H1 (cell line): ENCODE data around the gene TP63. TPM values are rescaled to one million over a fixed set of nuclear protein-coding genes. Genes with fewer than 3 reads are reported as not detected.

ENCODE experiments used
- CTCF ChIA-PET: fragments of 300-600 bp; sonication (Branson Sonifier 250); formaldehyde crosslinking; loops from one replicate; lab custom pipeline; 2021; ENCODE audit not compliant: partially characterized antibody; lab: Charles Lee
- POLR2A ChIA-PET: fragments of 300-600 bp; sonication (Branson Sonifier 250); formaldehyde crosslinking; loops from one replicate; lab custom pipeline; 2021; ENCODE audit warnings: inconsistent platforms; ENCODE audit not compliant: partially characterized antibody; lab: Charles Lee
- DNase-seq, 2 experiments: peaks; one replicate each; pipeline versions ENCODE4 v3.0.0 to v3.0.0-alpha.2; 2010 to 2022; ENCODE audit warnings: low spot score in 2 of 2, low read depth in 1 of 2, mixed read lengths in 1 of 2
- FAIRE-seq: peaks from 2 replicates; lab custom pipeline; 2011; peaks lifted over from hg19 to GRCh38; lab: Jason Lieb, UNC
- H2AFZ ChIP-seq: 2 replicates; pipeline ENCODE4 v1.8.1; 2012; ENCODE audit warnings: low read length, inconsistent platforms
- H2AK5ac ChIP-seq: 2 replicates; pipeline ENCODE4 v1.6.1; 2013; ENCODE audit warnings: low read depth, low read length
- H2BK120ac ChIP-seq: replicated peaks from 2 replicates; pipeline ENCODE3; 2013; ENCODE audit warnings: low read depth, low read length, inconsistent platforms
- H2BK12ac ChIP-seq: 2 replicates; pipeline ENCODE4 v1.6.1; 2013; ENCODE audit warnings: low read depth, low read length
- H2BK15ac ChIP-seq: 2 replicates; pipeline ENCODE4 v1.6.1; 2013; ENCODE audit warnings: low read length
- H2BK20ac ChIP-seq: 2 replicates; pipeline ENCODE4 v1.6.1; 2013; ENCODE audit warnings: low read length
- H2BK5ac ChIP-seq: 2 replicates; pipeline ENCODE4 v1.6.1; 2013; ENCODE audit warnings: low read depth, low read length
- H3K14ac ChIP-seq: 2 replicates; pipeline ENCODE4 v1.6.1; 2013; ENCODE audit warnings: inconsistent platforms; ENCODE audit not compliant: insufficient read length
- H3K18ac ChIP-seq: 2 replicates; pipeline ENCODE4 v1.6.1; 2013; ENCODE audit warnings: low read length; ENCODE audit errors: extremely low read depth
- H3K23ac ChIP-seq: 2 replicates; pipeline ENCODE4 v1.6.1; 2013; ENCODE audit warnings: inconsistent platforms; ENCODE audit not compliant: insufficient read length
- H3K23me2 ChIP-seq: 2 replicates; pipeline ENCODE4 v1.6.1; 2013; ENCODE audit warnings: low read depth, low read length
- H3K27ac ChIP-seq: 2 replicates; pipeline ENCODE4 v1.6.1; 2011; ENCODE audit warnings: low read depth, low read length, inconsistent platforms
- H3K27me3 ChIP-seq, 4 experiments: replicated peaks in 1 of 4; 1 replicate in 1 of 4; 2 replicates in 3 of 4; pipeline versions ENCODE4 v1.6.1 to v1.8.1; 2011 to 2013; ENCODE audit warnings: low read length in 3 of 4, mild to moderate bottlenecking in 3 of 4, inconsistent platforms in 2 of 4, mixed read lengths in 2 of 4, moderate library complexity in 1 of 4; ENCODE audit not compliant: control insufficient read depth in 3 of 4, insufficient read depth in 3 of 4; ENCODE audit errors: extremely low read depth in 1 of 4
- H3K36me3 ChIP-seq, 4 experiments: 2 replicates each; pipeline versions ENCODE4 v1.6.1 to v1.8.1; 2011 to 2013; ENCODE audit warnings: mild to moderate bottlenecking in 4 of 4, low read length in 3 of 4, moderate library complexity in 2 of 4, control low read depth in 1 of 4, inconsistent platforms in 1 of 4; ENCODE audit not compliant: insufficient read depth in 4 of 4, control insufficient read depth in 2 of 4
- H3K4ac ChIP-seq: replicated peaks from 2 replicates; pipeline ENCODE3; 2013; ENCODE audit warnings: low read length, low read depth, mixed read lengths, inconsistent platforms; ENCODE audit not compliant: insufficient read length
- H3K4me1 ChIP-seq, 4 experiments: replicated peaks in 1 of 4; 1 replicate in 1 of 4; 2 replicates in 3 of 4; pipeline versions ENCODE4 v1.6.1 to v1.8.1; 2011 to 2013; ENCODE audit warnings: low read length in 3 of 4, inconsistent platforms in 2 of 4, mixed read lengths in 1 of 4; ENCODE audit not compliant: insufficient read depth in 4 of 4, control insufficient read depth in 3 of 4
- H3K4me2 ChIP-seq, 2 experiments: 2 replicates each; pipeline versions ENCODE4 v1.6.1 to v1.8.1; 2011 to 2013; ENCODE audit warnings: low read depth in 2 of 2, low read length in 2 of 2, control low read depth in 1 of 2, inconsistent platforms in 1 of 2, mild to moderate bottlenecking in 1 of 2; ENCODE audit not compliant: insufficient read depth in 1 of 2
- H3K4me3 ChIP-seq, 4 experiments: fragments of 200-600, 300-600 bp in 1 of 4; sonication (generic), shearing (Covaris generic), sonication (Bioruptor Twin) in 1 of 4; 2 replicates each; pipeline versions ENCODE4 v1.5.1 to v1.8.1; 2011 to 2016; ENCODE audit warnings: low read length in 4 of 4, low read depth in 3 of 4, control low read depth in 2 of 4, inconsistent platforms in 2 of 4, mild to moderate bottlenecking in 2 of 4, mixed read lengths in 1 of 4, moderate library complexity in 1 of 4; ENCODE audit not compliant: insufficient read depth in 2 of 4; ENCODE audit errors: extremely low read depth in 1 of 4
- H3K56ac ChIP-seq: replicated peaks from 2 replicates; pipeline ENCODE3; 2013; ENCODE audit warnings: low read depth, mild to moderate bottlenecking, mixed read lengths, low read length, inconsistent platforms; ENCODE audit not compliant: insufficient read length
- H3K79me1 ChIP-seq: 2 replicates; pipeline ENCODE4 v1.6.1; 2013; ENCODE audit warnings: low read depth, low read length, control low read depth
- H3K79me2 ChIP-seq, 2 experiments: 2 replicates each; pipeline versions ENCODE4 v1.6.1 to v1.8.1; 2012 to 2013; ENCODE audit warnings: low read length in 2 of 2, mild to moderate bottlenecking in 2 of 2, inconsistent platforms in 1 of 2; ENCODE audit not compliant: insufficient read depth in 2 of 2, control insufficient read depth in 1 of 2
- H3K9ac ChIP-seq, 4 experiments: replicated peaks in 1 of 4; 1 replicate in 1 of 4; 2 replicates in 3 of 4; pipeline versions ENCODE4 v1.6.1 to v1.8.1; 2011 to 2013; ENCODE audit warnings: low read depth in 3 of 4, low read length in 3 of 4, control low read depth in 2 of 4, mild to moderate bottlenecking in 2 of 4, moderate library complexity in 2 of 4, inconsistent platforms in 1 of 4; ENCODE audit errors: extremely low read depth in 1 of 4
- H3K9me3 ChIP-seq, 2 experiments: 2 replicates each; pipeline versions ENCODE4 v1.6.1 to v1.8.1; 2012 to 2013; ENCODE audit warnings: mild to moderate bottlenecking in 2 of 2, moderate library complexity in 2 of 2, control low read depth in 1 of 2, inconsistent platforms in 1 of 2, low read depth in 1 of 2, low read length in 1 of 2, mixed read lengths in 1 of 2; ENCODE audit not compliant: insufficient read depth in 2 of 2
- H4K20me1 ChIP-seq, 2 experiments: replicated peaks in 1 of 2; 2 replicates each; pipeline versions ENCODE3 to v1.8.1; 2011 to 2013; ENCODE audit warnings: inconsistent platforms in 2 of 2, low read length in 2 of 2, mild to moderate bottlenecking in 1 of 2; ENCODE audit not compliant: insufficient read depth in 2 of 2, control insufficient read depth in 1 of 2
- H4K5ac ChIP-seq: 2 replicates; pipeline ENCODE4 v1.6.1; 2013; ENCODE audit warnings: low read length, low read depth, mixed read lengths, inconsistent platforms; ENCODE audit not compliant: insufficient read length
- H4K8ac ChIP-seq: 2 replicates; pipeline ENCODE4 v1.8.0; 2013; ENCODE audit warnings: mild to moderate bottlenecking, moderate library complexity, low read length, inconsistent platforms; ENCODE audit not compliant: insufficient read depth; ENCODE audit errors: extremely low read depth
- H4K91ac ChIP-seq: replicated peaks from 2 replicates; pipeline ENCODE3; 2013; ENCODE audit warnings: low read length, mixed read lengths, inconsistent platforms; ENCODE audit not compliant: insufficient read length
- CEBPB ChIP-seq: IDR thresholded peaks from 2 replicates; pipeline ENCODE4 v1.6.1; 2012; ENCODE audit warnings: low read depth, low read length
- SIX5 ChIP-seq: IDR thresholded peaks from 2 replicates; pipeline ENCODE4 v1.6.1; 2011; ENCODE audit warnings: mild to moderate bottlenecking, low read depth, low read length
- WGBS, 2 experiments: shearing (Covaris generic) in 1 of 2; methylation state at CpG; one replicate each; pipeline versions ENCODE4 v1.1.6 to v1.1.7; 2013 to 2015; ENCODE audit warnings: low lambda C conversion rate in 2 of 2, mixed read lengths in 2 of 2, inconsistent platforms in 1 of 2, low coverage in 1 of 2, missing lambda C conversion rate in 1 of 2; ENCODE audit not compliant: insufficient replicate concordance in 2 of 2, insufficient coverage in 1 of 2, insufficient read length in 1 of 2; ENCODE audit errors: extremely low coverage in 1 of 2, missing lambda C conversion rate in 1 of 2; 5-methylcytosine and 5-hydroxymethylcytosine counted together
- polyA plus RNA-seq, 7 experiments: library from polyadenylated mRNA; depleted of rRNA in 3 of 7; stranded (reverse) in 5 of 7; unstranded in 2 of 7; fragments of >200 nt in 5 of 7; fragments of 200-250 nt in 2 of 7; gene quantifications; 1 replicate in 5 of 7; 2 replicates in 1 of 7; 4 replicates in 1 of 7; pipeline versions ENCODE4 v1.2.1 to v1.2.3, GENCODE V29; 2011 to 2013; ENCODE audit warnings: missing spikeins in 2 of 7, mixed read lengths in 2 of 7
- total RNA-seq: library from RNA; stranded (reverse); fragmentation: NEBNext Ultra II Directional; extraction: Animal tissue kit (Norgen Biotek cat#: 25700); gene quantifications from 2 replicates; pipeline ENCODE4 v1.2.1, GENCODE V29; 2021

The TP63 gene
- total and polyA plus RNA-seq, 2 of the 8 experiments (the other 6 are each of a cell fraction or from before 2014, with no cell fraction given) = not detected

GRCh38 chr3:189726277-189726676 is 95.1 kb downstream of the TP63 start:
- H3K9me3 ChIP-seq = no peaks in the 10 kb centered on the region
- no peak overlapping the region for H4K8ac ChIP-seq
- no peak overlapping the region for H2AFZ ChIP-seq
- H3K14ac ChIP-seq = no peak overlapping the region
- H3K4ac ChIP-seq = no peak overlapping the region
- H3K23me2 ChIP-seq = no peaks in the 10 kb centered on the region
- ChIA-PET POLR2A (no interaction called here), CTCF (no interaction called here)
- H3K79me1 ChIP-seq = no peaks in the 10 kb centered on the region
- H3K4me3 ChIP-seq = no peak overlapping the region
- no peak overlapping the region for H3K18ac ChIP-seq
- H3K4me1 ChIP-seq = peaks cover 0 to 7% (median 0%) of the 10 kb centered on the region in 4 experiments; a peak in 1 of 7 replicates
- no peak overlapping the region for H4K5ac ChIP-seq
- H2BK5ac ChIP-seq = no peak overlapping the region
- H4K20me1 ChIP-seq = no peaks in the 10 kb centered on the region
- no peaks in the 10 kb centered on the region for H3K27me3 ChIP-seq
- H4K91ac ChIP-seq = no peak overlapping the region
- DNase-seq (no peak), FAIRE-seq (no peak)
- no peak overlapping the region for H2AK5ac ChIP-seq
- H3K9ac ChIP-seq = no peak overlapping the region
- WGBS, 2 experiments = 83% methylated on average over 2 of the region's 2 CpGs; no CpG with 5 or more reads in 1 of the 2 experiments
- TF ChIP-seq SIX5 (no peak), CEBPB (no peak)
- H3K36me3 ChIP-seq = no peaks in the 10 kb centered on the region
- H2BK120ac ChIP-seq = no peak overlapping the region
- no peak overlapping the region for H3K27ac ChIP-seq
- no peak overlapping the region for H3K4me2 ChIP-seq
- no peak overlapping the region for H3K23ac ChIP-seq
- no peak overlapping the region for H3K56ac ChIP-seq
- H2BK20ac ChIP-seq = no peak overlapping the region
- no peak overlapping the region for H2BK12ac ChIP-seq
- no peaks in the 10 kb centered on the region for H3K79me2 ChIP-seq
- no peak overlapping the region for H2BK15ac ChIP-seq
